GM19328 (cell line): ENCODE data around the gene PCK2.

ENCODE experiments used
- ATAC-seq: cut with Tn5 transposase; IDR thresholded peaks from one replicate; pipeline ENCODE4 v1.9.1; 2021; ENCODE audit warnings: mild to moderate bottlenecking, moderate library complexity; ENCODE audit not compliant: unreplicated experiment

PCK2 gene

DNA sequence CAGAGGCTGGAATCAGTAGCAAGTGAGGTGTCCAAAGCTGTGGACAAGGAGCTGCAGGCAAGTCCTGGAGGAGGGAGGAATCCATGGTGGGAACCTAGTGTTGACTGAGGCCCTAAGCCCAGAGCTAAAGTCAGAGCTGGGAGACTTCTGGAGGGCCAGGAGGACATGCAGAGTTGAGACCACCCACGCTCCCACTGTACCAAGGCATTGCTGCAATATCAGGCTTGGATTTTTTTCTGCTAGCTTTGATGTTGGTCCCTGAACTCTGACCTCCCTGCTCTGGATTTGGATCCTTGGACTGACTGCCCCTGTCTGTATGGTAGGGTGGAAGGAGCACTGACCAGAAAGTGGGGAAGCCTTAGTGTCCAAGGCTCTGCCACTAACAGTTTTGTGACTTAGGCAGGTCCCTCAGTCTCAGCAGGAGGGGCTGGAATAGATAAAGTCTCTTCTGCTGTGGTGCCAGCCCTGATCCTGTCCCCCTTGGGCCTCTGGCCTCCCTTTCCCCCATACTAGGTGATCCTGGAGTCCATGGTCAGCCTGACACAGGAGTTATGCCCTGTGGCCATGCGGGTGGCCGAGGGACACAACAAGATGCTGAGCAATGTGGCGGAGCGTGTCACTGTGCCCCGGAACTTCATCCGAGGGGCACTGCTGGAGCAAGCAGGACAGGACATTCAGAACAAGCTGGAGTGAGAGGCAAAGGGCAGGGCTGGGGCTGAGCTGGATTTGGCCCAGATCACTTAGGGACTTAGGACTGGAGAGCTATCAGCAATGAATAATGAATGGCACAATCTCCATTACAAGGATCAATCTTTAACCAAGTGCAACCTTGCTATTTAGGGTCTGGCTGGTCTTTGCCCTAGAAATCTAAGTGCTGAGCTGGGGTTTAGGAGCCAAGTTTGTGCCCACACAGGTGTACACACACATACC lies 32.9 kb upstream of the PCK2 start:
- ATAC-seq: no peak

DNA sequence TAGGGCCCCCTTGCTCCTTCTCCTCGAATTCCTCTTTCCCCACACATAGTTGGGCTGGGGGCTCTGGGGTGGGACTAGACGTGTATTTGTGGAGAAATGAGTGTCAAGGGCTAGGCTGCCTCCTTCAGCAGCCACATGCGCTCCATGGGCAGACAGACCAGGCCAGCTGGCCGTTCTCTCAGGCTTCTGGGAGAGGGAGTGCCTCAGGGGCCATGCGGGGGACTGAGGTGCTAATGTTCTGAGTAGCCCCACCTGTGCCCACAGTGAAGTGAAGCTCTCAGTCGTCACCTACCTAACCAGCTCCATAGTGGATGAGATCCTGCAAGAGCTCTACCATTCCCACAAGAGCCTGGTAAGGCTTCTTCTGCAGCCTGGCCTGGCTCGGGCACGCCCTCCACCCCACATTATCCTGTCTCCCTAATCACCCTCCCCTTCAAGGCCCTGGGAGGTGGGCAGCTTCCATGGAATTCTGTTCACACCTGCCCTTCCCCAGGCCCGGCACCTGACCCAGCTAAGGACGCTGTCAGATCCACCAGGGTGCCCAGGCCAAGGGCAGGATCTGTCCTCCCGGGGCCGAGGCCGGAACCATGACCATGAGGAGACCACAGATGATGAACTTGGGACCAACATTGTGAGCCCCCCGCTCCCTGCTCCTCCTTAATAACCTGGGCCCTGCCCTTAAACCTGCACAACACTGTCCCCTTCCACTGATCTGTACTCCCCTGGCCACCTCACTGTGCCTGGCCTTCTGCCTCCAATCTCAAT lies 31.7 kb upstream of the PCK2 start:
- ATAC-seq: no peak

DNA sequence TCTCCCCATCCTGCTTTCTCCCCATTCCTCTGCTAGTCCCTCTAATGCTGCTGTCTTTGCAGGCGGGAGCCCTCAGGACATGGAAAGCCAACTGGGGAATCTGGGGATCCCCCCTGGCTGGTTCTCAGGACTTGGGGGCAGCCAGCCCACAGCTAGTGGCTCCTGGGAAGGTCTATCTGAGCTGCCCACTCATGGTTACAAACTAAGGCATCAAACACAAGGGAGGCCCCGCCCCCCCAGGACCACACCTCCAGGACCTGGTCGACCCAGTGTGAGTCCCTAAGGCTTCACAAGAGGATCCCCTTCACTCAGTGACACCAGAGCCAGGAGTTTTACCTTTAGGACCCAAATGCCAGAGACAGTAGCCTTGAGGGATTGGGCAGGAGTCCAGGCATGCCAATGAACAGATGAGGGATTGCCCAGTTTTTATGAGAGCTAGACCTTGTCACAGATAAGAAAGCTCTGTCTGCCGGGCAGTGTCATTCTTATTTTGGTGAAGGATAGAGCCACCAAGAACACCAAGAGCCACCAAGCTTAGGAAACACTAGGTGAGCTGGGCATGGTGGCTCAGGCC lies 30.8 kb upstream of the PCK2 start:
- no peak for ATAC-seq

DNA sequence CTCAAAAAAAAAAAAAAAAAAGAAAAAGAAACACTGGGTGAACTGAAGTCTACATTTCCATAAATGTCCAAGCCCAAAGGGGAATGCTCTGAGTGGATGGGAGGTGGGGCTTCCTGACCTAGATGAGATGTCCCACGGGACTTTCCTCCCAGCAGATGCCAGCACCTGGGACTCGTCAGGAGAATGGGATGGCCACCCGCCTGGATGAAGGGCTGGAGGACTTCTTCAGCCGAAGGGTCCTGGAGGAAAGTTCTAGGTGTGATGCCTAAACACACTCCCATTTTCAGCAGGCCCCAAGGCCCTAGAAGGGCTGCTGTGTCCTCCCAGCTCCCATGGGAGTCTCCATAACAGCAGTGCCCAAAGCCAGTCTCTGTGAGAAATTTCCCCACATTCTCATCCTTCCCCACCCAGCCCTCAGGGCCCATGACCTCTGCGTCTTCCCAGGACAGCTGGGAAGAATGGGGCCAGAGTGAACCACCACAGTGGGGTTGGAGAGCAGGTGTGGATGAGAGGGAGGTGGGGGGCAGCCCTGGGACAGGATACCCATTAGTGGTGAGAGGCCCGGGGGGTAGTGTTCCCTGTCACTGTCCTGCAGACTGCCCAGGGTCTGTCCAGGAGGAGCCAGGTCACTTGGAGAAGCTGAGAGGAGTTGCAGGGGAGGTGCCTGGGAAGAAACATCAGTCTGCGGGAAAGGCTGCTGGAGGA lies 29.9 kb upstream of the PCK2 start:
- no peak for ATAC-seq

DNA sequence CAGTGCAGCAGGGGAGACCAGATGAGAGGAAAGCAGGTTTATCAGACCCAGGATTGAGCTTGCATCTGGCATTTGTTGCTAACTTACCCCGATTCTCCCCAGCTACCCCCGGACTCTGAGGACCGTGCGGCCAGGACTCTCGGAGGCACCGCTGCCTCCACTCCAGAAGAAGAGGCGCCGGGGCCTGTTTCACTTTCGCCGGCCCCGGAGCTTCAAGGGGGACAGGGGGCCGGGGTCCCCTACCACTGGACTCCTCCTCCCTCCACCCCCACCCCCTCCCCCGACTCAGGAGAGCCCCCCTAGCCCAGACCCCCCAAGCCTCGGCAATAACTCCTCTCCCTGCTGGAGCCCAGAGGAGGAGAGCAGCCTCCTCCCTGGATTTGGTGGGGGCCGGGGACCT lies 29.3 kb upstream of the PCK2 start:
- ATAC-seq: no peak

DNA sequence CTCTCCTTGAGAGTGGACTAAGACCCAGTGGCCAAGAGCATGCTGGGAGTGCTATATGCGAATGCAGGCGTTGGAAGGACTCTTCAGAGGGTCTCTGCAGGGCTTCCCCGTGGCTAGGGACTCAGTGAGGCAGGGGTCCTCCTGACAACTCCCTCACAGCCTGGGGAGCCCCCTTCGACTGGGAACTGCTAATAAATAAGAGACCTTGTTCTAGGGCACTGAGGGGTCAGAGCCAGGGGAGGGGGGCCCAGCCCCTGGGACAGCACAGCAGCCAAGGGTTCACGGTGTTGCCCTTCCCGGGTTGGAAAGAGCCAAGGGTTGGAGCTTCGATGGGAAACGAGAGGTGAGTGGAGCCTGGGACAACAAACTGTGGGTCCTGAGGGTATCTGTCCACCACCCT lies 28.7 kb upstream of the PCK2 start:
- no peak for ATAC-seq

DNA sequence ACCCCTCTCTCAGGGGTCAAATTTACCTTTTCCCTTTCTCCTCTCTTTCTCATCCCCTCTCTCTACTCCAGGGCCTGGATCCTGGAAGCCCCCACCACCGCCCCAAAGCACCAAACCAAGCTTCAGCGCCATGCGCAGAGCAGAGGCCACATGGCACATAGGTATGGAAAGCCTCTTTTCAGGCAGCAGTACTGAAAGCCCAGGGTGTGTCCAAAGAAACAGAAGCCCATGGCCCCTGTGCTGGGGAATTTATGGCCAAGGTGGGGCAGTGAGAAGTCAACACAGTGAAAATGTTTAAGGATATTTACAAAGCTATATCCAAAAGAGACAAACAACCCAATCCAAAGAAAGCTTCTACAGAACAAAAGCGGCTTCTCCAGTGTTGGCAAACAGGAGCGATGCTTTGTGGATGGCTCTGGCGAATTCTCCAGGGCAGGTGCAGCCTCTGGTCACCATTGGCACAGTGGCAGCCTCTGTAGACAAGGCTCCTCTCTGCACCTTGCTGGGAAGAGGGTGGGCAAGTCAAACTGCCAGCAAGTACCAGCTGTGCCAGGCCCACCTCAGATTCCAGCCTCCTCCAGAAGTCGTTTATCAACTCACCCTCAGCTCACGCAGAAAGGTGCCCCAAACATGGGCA lies 27.5 kb upstream of the PCK2 start:
- no peak for ATAC-seq

DNA sequence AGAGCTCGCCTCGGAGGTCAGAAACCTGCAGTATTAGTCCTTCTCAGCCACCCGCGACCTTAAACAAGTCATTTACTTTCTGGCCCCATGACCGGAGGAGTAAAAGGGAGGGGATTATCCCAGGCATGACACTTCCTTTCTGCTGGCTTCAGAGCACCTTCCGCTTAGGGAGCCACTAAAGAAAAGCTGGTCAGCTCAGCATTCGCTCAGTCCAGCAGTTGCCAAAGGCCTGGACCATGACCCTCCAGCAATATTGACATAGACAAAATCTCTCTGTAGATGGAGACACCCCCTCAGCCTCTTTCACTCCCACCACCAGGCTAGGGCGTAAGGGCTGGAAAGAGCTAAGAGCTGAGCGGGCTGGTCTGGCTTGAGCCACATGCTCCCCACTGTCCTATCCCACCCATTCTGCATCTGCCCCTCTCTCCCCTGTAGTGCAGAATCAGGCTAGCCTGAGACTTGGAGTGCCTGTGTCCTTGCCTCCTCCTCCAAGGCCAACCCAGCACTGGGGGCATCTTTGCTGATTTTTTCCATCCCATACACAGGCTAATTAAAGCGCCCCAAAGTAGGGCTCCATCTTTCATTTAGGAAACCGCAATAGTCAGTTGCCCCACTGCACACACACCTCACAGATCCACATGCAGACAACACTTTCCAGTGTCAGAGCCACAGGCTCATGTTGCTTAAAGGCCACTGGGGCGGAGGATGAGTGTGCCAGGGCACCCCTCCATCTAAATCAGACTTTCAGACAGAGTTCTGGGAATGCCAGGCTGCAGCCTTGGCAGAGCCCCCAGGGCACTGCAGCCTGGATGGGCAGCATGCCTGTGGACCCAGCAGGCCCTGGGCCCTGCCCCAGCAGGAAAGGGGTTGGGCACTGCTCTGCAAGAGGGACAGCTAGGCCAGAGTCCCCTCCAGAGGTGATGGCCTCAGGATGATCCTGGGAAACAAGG lies 26.7 kb upstream of the PCK2 start:
- ATAC-seq: no peak

DNA sequence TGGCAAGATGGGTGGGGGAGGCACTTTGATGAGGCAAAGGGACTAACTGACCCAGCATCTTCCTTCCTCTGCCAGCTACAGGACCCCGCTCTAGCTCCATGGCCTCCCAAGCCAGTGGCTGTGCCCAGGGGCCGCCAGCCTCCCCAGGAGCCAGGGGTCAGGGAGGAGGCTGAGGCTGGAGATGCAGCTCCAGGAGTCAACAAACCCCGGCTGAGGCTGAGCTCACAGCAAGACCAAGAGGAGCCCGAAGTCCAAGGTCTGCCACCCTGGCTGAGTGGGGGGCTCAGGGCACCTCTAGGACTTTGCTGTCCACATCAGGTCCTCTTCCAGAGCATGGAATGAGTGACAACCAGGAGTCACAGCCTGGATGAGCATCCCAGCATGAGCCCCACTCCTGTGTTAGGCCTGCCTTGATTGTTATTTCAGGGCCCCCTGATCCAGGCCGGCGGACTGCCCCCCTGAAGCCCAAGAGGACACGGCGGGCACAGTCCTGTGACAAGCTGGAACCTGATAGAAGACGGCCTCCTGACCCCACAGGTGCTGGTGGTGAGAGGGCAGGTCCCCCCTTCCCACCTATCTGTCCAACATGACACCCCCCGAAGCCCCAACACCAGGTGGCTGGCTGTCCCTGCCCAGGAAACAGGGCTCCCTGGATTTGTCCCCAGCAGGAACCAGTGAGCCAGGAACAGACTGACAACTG lies 25.2 kb upstream of the PCK2 start:
- ATAC-seq: no peak

DNA sequence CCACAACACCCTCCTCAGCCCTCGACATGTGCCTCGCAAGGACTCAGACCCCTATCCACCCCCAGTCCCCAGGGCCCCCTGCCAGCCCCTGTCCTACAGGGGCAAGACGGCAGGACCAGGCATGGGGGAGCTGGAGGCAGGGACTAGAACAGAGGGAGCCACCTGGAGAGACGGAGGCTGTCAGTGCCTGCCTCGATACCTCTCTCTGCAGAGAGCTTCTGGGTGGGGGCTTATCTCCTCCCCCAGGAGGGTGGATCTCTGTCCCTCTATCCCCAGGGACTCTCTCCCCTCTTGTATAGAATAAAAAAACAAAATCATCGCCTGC lies 24.7 kb upstream of the PCK2 start:
- ATAC-seq: no peak

DNA sequence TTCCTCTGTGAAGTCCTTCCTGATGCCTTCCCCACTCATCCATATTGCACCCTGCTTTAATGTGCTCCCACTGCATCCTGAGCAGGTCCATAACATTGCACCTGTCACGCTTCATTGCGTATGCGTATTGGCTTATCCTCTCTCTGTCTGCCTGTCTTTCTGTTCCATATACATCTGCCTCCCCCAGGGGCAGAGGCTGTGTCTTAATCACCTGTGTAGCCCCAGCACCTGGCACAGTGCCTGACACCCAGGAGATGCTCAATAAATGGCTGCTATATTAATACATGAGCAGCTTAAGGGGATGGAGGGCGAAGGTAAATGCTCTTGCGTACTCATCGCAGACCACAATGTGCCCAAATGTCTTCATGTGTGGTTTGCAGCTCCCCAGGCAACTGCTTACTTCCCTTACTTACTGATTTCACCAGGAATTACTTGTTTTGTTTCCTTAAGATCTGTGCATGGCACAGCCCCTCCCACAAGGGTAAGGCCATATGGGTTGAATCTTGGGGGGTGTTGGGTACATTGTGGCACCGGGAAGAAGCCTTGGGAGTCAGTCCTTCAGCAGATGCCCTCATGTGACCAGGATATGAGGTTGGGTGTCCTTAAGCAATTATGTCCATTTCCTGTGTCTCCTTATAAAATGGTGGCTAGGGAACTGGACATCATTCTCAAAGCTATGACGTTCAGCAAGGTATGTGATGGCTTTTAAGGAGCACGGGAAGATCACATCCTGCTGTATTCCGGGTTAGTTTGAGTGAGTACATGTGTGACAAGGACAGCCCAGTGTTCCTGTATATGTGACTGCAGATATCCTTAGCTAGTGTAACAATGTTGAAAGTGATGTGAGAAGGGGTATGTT lies 23.6 kb upstream of the PCK2 start:
- ATAC-seq: no peak

DNA sequence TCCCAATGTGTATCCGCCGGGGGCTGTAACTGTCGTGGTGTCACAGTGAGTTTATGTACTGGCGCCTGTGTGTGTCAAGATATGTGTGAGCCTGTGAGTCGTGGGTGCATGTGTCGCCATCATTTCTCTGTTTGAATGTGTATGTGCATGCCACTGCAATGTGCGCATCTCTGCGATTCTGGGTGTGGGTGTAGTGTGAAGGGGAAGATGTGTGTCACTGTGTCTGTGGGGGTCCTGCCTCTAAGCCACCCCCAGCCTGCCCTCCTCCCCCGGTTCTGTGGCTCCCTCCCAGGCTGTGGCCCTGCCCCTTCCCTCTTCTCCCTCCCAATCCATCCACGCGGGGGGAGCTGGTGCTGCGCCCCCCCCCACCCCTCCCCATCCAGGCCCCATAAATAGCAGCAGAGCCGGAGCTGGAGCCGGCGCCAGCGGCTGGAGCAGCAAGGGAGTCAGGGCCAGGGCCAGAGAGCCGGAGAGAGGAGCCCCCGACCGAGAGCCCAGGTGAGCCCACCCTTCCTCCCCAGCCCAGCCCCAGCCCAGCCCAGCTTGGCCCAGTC lies 22.9 kb upstream of the PCK2 start, which contains the start of gene CPNE6:
TSS of gene CPNE6 (plus strand) at position 419 of the 554 bp plus-strand sequence. CDS start 1,375 bp downstream, outside the sequence.
- ATAC-seq: no peak

DNA sequence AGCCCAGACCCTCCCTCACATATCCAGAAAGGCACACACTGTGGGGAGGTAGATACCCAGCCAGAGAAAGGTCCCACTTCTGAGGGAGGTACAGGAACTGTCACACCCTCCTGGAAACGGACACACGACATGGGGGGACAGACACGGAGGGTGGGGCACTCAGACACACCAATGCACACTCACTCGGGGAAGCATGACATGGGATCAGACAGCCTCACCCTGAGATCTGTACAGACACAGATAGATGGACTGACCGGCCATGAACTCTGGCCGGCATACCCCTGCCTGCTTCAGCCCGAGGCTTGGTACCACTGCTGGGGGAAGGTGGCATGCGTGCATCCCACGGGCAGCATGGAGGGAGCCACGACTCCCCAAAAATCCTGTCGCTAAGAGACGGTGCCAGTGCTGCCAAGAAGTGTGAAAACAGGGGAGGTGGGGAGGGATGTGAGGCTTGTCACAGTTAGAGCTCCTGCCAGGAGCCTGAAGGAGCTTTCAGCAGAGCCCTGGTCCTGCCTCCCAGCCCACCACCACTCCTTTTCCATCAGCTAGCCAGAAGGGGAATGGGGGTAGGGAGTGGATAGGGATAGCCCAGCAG lies 22.2 kb upstream of the PCK2 start:
- no peak for ATAC-seq

DNA sequence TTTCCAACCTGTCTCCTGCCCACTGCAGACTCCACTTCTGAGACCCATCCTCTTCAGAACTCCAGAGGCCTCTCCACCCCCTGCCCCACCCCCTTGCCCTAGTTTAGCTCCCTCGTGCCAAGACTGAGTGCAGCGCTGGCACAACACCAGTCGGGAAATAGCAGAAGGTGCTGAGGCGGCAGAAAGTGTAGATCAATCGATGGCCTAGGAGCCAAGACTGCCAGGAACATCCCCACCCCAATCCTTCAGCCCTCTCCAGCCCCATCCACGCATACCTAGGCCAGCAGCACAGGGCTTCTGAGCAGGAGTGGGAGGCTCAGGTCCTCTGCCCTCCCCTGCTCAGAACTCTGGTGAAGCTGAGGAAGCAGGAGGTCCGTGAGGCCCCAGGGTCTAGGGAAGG lies 21.7 kb upstream of the PCK2 start:
- ATAC-seq: no peak

DNA sequence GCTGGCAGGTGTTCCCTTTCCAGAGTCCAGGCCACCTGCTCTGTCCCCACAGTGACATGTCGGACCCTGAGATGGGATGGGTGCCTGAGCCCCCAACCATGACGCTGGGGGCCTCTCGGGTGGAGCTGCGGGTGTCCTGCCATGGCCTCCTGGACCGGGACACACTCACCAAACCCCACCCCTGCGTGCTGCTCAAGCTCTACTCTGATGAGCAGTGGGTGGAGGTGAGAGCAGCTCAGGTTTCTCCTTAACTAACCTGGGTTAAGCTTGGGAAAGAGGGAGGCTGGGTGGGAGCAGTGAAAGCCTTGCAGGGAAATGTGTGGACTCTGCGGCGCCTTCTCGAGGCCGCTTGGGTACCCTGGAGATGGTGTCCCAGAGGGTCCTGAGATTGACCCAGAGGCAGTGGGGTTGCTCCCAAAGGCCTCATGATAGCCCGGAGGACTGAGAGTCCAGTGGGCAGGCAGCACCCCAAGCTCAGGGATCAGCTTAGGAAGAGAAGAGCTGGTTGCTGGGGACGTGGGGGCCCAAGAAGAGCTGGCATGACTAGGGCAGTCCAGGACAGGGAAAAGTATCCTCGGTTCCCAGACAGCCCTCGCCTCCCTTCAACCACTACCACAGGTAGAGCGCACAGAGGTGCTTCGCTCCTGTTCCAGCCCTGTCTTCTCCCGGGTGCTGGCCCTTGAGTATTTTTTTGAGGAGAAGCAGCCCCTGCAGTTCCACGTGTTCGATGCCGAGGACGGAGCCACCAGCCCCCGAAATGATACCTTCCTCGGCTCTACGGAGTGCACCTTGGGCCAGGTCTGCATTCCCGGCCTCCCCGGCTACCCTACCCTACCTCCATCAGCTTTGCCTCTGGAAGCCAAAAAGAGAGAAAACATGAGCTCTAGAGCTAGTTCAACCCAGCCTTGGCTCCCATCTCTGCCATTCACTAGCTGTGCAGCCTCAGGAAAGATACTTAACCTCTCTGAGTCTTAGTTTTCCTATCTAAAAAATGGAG lies 20.9 kb upstream of the PCK2 start:
- no peak for ATAC-seq
